Measurements from ENCODE around the gene SFXN5.

The SFXN5 gene

GRCh38 chr2:72925328-72925943 lies 146.1 kb downstream of the SFXN5 start:
- DNase-seq (ENCODE audit: low read depth in 2 of 2): no peak

- no peak for DNase-seq (ENCODE audit: low read depth in 2 of 2)
Observed at GRCh38 chr2:72924353-72925240, 146.9 kb downstream of the SFXN5 start.

GRCh38 chr2:72923833-72924352 lies 147.6 kb downstream of the SFXN5 start:
- no peak for DNase-seq (ENCODE audit: low read depth in 2 of 2)

GRCh38 chr2:72921853-72922252 lies 149.7 kb downstream of the SFXN5 start:
- DNase-seq (ENCODE audit: low read depth in 2 of 2): no peak

GRCh38 chr2:72921088-72921851 lies 150.2 kb downstream of the SFXN5 start:
- no peak for DNase-seq (ENCODE audit: low read depth in 2 of 2)

- DNase-seq (ENCODE audit: low read depth in 2 of 2): no peak
Observed at GRCh38 chr2:72920318-72921087, 151.0 kb downstream of the SFXN5 start.

- no peak for DNase-seq (ENCODE audit: low read depth in 2 of 2)
Observed at GRCh38 chr2:72919414-72920317, 151.8 kb downstream of the SFXN5 start.

- DNase-seq (ENCODE audit: low read depth in 2 of 2): no peak
Observed at GRCh38 chr2:72917877-72918553, 153.5 kb downstream of the SFXN5 start.

- DNase-seq (ENCODE audit: low read depth in 2 of 2): peak in 1 of 2 donors; percentile 53
Observed at GRCh38 chr2:72917138-72917876, 154.2 kb downstream of the SFXN5 start, which contains the start of gene EMX1. EMX1 (plus strand) TSS chr2:72917519; CDS start chr2:72917853, 334 bp downstream.

GRCh38 chr2:72916743-72917137 lies 154.8 kb downstream of the SFXN5 start:
- no peak for DNase-seq (ENCODE audit: low read depth in 2 of 2)

- DNase-seq (ENCODE audit: low read depth in 2 of 2): peak in 1 of 2 donors; percentile 43
Observed at GRCh38 chr2:72915907-72916742, 155.4 kb downstream of the SFXN5 start.

- no peak for DNase-seq (ENCODE audit: low read depth in 2 of 2)
Observed at GRCh38 chr2:72915320-72915906, 156.1 kb downstream of the SFXN5 start.

- no peak for DNase-seq (ENCODE audit: low read depth in 2 of 2)
Observed at GRCh38 chr2:72914589-72915319, 156.8 kb downstream of the SFXN5 start.

GRCh38 chr2:72914206-72914559 lies 157.3 kb downstream of the SFXN5 start:
- no peak for DNase-seq (ENCODE audit: low read depth in 2 of 2)

GRCh38 chr2:72913486-72914205 lies 157.9 kb downstream of the SFXN5 start:
- DNase-seq (ENCODE audit: low read depth in 2 of 2): no peak

GRCh38 chr2:72911256-72911655 lies 160.3 kb downstream of the SFXN5 start:
- no peak for DNase-seq (ENCODE audit: low read depth in 2 of 2)

Measured in stimulated activated CD4-positive, alpha-beta T cell treated with anti-CD3 and anti-CD28 coated beads, Interleukin-1b, Interleukin-23, amount 100 ng/mL, for 4 hours (primary cell).